Measurements from ENCODE around the gene MFNG.

DNA sequence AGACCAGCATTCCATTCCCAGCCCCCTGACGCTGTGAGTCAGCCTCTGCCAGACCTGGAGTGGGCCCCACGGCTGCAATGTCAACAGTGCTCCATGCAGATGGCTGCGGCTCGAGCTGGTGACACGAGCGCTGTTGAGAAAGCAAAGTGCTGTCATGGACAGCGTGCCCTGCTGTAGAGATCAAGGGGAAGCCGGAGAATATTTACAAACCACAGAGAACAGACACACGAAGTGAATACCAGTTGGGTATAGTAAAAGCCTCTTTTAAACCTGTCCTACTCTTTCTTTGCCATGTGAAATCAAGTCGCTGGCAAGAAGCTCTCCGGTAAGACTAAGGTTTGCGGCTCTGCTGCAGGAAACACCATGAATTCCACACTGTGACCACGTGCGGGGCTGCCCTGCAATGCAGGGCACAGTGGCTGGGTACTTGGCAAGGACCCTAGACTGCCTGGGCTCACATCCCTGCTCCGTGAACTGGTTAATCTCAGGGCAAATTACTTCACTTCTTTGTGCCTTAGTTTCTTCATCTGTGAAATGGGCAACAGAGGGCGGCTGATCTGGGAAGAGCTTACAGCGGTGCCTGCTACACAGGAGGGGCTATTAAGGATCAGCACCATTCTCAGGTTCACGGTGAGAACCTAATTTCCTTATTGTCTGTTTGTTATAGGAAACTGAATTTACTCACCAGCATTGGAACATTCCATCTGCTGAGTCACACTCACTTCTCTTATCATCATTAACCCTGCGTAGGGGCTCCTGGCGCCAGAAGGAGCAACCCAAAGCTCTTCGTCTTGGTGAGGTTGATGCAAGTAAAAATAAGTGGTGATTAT, 31.1 kb downstream of the MFNG start:
- TF ChIP-seq GATA3 (IDR thresholded peaks at IDR 0.05; ENCODE audit: low read depth, low read length) (no peak), GATA2 (IDR thresholded peaks at IDR 0.05; ENCODE audit: low read depth, low read length) (no peak)
